GM18511 (cell line): ENCODE results near the gene ARHGAP32.

ENCODE experiments used
- ATAC-seq: cut with Tn5 transposase; IDR thresholded peaks from one replicate; pipeline ENCODE4 v1.9.1; 2021; ENCODE audit warnings: mild to moderate bottlenecking, moderate library complexity; ENCODE audit not compliant: unreplicated experiment

The ARHGAP32 gene

DNA sequence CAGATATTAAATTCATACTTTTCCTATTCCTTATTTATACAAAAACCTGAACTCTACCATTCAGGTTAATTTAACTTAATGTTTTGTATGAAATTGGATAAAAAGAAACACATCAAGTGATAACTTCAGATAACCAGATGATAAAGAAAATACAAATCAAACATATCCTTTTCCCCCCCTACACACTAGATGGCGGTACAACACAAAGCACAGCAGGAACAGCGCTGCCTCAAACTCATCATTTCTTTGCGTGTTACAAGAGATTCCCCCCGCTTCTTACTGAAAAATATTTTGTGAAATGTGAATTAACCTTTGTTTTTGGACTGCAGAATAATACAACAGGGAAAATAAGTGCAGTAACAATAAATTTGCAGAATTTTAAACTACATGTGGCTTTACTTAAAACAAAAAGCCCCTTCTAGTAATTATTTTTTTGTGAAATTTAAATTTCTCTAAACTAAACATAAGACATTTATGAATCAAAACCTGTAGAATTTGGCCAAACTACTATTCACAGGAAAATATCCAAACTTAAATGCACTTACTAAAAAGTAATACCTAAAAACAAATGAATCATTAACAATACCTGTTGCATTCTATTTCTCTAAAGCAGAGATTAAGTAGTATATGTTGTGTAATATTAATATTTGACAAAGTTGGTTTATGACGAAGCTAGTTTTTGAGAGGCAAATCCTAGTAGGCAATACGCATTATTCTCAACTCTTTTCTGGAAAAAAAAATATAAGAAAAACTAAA, 74.4 kb downstream of the ARHGAP32 start:
- peak; percentile 84 for ATAC-seq

DNA sequence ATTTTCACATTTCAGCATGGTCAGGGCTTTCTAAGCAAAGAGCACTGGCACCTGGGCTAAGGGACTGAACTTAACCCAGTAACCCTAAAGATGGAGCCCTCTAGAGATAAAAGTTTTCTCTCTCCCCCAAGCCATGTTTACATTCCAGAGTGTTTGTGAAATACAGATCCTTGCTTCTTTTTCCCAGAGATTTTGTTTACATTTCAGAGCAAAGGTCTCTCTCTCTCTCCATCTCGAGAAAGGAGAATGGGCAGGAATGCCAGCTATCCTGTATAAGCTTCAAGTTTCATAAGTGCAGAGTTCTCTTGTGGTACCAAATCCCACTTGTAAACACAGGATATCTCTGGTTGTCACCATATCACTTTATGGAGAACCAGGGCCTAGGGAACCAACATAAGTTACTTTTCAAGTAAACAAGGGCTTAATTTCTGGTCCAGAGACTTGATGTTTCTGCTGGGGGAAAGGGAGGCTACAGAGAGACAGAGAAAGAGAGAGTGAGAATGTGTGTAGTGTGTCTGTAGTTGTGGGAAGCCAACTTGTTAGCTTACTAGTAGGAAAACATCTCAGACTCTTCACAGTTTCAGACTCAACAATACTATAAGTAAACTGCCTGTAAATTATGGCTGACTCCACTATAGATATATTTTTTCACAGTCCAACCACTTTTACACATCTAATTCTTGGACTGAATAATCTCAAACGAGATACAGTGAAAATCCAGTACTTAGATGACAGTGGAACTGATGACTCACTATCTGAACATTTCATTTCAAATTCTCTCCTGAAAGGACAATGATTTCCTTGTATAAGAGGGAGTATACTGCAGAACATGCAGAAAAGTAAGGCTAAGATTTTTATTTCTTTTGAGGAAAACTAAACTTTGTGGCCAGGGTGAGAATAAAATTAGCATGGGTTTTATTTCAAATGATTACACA, 76.2 kb downstream of the ARHGAP32 start:
- no peak for ATAC-seq

DNA sequence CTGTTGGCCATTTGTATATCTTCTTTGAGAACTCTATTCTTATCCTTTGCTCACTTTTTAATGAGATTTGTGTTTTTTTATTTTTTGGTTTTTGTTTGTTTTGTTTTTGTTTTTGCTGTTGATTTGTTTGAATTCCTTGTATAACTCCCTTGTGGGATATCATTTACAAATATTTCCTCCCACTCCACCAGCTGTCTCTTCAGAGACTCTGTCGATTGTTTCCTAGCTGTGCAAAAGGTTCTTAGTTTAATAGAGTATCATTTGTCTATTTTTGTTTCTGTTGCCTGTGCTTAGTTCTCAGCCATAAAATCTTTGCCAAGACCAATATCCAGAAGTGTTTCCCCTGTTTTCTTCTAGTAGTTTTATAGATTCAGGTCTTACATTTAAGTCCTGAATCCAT, 82.4 kb downstream of the ARHGAP32 start:
- no peak for ATAC-seq

DNA sequence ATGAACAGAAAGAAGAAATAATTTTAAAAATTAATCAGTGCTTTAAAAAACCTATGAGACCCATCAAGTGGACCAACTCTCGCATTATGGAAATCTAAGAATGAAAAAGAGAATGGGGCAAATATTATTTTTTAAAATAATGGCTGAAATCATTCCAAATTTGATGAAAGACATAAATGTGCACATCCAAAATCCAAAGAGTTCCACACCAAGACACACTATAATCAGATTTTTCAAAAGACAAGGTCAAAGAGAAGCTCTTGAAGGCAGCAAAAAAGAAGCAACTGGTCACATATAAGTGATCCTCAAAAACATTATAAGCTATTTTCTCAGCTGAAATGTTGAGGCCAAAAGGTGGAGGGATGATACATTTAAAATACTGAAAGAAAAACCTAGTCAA, 85.3 kb downstream of the ARHGAP32 start:
- no peak for ATAC-seq

DNA sequence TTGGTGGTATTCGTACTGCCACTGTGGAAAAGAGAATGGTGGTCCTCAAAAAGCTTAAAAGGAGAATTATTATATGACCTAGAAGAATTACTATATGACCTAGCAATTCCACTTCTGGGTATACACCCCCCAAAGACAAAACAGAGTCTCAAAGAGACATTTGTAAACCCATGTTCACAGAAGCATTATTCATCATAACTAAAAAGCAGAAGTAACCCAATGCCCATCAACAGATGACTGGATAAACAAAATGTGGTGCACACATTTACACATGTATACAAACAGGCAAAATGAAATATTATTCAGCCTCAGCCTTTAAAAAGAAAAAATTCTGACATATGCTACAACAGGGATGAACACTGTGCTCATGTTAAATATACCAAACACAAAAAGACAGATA, 89.4 kb downstream of the ARHGAP32 start:
- no peak for ATAC-seq

DNA sequence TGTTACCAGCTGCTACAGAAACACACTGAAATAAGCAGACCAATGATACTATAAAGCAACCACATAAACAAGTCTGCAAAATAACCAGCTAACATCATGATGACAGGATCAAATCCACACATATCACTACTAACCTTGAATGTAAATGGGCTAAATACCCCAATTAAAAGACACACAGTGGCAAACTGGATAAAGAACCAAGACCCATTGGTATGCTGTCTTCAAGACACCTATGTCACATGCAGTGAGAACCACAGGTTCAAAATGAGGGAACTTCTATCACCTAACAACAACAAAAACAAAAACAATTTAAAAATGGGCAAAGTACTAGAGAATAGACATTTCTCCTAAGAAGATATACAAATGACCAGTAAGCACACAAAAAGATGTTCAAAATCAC, 89.9 kb downstream of the ARHGAP32 start:
- ATAC-seq, result no peak

DNA sequence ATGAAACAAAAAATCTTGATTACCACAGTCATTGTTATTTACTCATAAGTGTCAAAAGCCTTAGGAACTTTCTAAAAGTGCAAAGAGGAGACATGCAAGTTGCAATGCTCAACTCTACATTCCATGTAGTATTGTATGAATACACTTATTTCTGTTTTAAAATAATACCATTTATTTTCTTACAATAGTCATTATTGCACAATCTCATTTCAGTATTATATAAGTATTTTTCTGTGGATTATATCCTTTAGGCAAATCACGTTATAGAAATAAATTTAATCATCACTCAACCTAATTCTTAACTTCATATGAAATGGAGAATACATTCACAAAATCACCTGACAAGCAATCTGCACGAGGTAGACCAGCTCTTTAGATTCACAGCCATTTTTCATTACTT, 98.8 kb downstream of the ARHGAP32 start:
- ATAC-seq, result no peak

DNA sequence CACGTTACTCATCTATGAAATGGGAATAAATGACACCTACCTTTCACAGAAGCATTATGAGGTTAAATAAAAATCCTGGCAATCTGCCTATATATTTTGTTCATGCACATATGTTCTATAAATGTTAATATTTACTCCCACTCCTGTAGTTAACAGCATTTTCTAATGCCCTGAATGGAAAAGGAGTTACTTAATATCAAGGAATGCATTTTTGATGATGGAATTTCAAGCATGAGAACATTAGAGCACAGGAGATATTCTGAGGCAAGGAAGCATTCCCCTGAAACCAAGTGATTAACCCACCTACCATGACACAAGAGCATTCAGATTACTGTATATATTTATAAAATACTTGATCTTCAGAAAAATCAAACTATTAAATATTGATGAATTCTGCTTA, 102.1 kb downstream of the ARHGAP32 start:
- ATAC-seq, result no peak

DNA sequence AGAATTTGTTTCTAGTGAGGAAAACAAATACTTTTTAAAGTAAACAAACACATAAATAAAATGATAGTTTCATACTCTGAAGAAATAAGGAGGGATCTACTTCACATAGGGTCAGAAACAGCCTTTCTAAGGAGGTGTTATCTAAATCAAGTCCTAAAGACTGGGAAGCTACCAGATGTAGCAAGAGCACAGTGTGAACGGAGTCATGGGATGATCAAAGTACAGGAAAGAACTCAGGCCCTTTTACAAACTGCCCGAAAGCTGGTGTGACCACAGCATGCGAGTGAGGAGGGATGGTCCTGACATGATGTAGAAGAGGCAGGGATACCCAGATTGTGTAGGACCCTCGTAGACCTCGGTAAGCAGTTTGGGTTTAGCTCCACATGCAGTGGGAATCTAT, 102.8 kb downstream of the ARHGAP32 start:
- no peak for ATAC-seq

DNA sequence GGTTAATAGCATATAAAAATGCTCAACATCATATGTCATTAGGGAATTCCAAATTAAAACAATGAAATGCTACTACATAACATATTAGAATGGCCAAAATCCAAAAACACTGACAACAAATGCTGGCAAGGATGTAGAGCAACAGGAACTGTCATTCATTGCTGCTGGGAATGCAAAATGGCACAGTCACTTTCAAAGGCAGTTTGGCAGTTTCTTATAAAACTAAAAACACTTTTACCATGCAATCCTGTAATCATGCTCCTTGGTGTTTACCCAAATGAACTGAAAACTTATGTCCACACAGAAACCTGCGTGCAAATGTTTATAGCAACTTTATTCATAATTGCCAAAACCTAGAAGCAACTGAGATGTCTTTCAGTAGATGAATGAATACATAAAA, 105.1 kb downstream of the ARHGAP32 start:
- no peak for ATAC-seq

DNA sequence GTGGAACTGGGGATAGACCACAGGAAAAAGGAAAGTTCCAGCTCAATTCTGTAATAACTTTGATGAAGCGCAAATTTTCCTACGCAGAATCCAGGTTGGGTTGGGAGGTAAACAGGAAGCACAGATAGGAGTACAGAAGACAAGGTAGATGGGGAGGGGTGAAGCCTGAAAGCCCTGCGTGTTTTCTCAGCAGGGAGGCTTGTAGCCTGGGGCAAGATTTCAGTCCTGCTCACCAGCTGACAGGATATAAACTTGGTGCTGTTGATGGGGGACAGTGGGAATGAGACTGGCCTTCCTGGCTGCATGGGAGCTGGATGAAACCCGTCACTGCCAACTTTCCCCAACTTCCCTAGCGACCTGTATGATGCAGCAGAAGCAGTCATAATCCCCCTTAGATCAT, 114.9 kb downstream of the ARHGAP32 start:
- ATAC-seq, result no peak

DNA sequence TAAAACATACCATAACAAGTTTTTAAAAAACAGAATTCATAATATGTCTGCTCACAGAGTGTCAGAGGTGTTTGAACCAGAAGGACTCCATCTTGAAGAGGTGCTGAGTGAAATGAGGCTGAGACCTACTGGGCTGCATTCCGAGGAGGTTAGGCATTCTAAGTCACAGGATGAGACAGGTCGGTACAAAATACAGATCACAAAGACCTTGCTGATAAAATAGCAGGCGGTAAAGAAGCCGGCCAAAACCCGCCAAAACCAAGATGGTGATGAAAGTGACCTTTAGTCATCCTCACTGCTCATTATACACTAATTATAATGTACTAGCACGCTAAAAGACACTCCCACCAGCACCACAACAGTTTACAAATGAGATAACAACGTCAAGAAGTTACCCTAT, 116.4 kb downstream of the ARHGAP32 start:
- ATAC-seq, result no peak

DNA sequence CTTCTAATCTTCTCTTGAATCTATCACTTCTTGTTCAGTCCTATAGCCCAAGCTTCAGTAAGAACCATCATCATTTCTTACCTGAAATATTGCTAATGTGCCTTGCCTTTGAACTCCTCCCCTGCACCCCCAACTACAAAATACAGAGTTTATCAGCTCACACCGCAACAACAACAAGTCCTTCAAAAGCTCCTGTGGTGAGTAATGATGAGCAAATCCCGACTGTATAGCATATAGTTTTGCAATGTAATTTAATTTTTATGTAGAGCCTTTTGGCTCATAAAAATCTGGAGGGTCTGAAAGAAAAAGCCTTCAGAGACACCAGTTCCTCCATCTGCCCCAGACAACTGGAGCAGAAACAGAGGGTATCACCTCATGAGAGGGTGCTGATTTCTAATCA, 124.7 kb downstream of the ARHGAP32 start:
- ATAC-seq, result no peak

DNA sequence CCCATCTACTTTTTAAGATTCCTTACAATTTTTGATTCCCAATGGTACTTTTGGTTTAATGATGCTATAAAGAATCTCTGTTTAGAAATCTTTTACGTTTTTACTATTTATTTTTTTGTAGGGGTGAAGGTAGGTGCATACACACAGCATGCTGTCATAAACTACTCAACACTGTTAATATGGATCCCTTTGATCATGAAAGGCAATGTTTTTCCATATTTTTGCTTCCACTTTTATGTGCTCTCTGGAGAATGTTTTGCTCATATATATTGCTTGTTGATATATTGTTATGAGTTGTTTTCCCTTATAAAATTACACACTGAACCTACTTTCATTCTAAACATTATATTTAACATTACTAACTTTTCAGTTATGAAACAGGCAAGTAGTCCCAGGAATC, 125.9 kb downstream of the ARHGAP32 start:
- ATAC-seq, result no peak

DNA sequence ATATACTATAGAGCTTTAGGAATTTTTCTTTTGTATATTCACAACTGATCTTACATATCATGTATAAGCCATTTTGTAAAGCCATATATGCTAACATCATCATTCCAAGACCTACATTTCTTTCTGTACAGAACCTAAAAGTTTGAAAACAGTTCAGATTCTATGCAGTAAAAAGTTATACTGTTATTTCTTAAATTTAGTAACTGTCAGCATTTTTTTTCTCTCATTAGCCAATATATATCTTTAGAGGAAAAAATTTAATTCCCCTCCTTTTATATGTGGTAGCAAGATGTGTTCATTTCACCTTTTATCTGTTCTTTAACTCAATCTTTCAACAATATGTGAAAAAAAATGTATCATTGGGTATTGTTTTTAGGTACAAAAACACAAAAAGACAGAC, 129.0 kb downstream of the ARHGAP32 start:
- ATAC-seq, result no peak

DNA sequence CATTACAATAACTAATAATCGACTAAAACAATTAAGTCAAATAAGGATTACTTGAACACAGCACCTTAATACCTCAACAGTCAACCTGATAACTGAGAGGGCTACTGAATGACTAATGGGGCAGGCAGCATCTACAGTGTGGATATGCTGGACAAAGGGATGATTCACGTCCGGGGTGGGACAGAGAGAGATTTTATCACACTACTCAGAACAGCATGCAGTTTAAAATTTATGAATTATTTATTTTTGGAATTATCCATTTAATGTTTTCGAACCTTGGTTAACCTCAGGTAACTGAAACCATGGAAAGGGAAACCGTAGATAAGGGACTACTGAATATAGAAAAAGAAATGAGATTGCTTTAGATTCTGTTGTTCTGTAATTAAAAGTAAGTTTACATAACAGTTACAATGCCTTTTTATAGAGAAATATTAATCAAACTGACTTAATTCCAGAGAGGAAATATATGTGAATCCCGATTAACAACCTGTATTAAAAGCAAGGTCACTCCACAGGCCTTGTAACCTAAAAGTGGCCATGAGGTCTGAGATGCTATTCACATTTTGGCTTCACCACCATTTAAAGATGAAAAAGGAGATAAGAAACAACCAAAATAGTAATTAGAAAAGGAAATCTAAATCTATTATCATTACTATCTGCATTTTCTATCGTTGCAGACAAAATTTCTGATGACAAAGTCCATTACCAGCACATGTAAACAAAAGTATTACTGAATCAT, 130.5 kb downstream of the ARHGAP32 start:
- ATAC-seq, result no peak

DNA sequence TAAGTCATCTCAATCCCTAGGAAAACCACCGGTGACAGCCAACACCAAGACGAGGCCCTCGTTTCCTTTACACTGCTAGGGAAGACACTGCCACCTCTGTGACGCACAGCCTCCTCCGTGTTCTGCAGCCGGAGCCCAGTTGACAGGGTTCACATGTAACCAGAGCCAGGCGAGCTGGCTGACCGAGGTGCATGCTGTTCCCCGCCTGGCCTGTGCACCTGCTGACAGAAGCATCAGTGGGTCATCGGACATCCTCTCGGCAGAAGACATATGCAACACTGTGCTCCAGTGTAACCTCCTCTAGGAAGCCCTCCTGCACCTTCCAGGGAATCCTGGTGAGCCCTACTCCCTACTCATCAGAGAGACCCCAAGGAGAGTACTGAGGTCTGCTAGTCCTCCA, 135.2 kb downstream of the ARHGAP32 start:
- ATAC-seq, result no peak

DNA sequence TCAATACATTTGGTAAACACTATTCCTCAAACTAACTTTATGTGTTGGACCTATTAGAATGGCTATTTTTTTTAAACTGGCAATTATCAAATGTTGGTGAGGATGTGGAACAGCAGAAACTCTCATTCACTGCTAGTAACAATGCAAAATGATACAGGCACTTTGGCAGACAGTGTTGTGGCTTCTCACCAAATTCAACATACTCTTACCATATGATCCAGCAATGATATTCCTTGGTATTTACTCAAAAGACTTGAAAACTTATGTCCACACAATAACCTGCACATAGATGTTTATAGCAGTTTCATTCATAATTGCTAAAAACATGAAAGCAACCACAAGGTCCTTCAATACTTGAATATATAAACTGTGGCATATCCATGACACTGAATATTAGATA, 136.9 kb downstream of the ARHGAP32 start:
- no peak for ATAC-seq

DNA sequence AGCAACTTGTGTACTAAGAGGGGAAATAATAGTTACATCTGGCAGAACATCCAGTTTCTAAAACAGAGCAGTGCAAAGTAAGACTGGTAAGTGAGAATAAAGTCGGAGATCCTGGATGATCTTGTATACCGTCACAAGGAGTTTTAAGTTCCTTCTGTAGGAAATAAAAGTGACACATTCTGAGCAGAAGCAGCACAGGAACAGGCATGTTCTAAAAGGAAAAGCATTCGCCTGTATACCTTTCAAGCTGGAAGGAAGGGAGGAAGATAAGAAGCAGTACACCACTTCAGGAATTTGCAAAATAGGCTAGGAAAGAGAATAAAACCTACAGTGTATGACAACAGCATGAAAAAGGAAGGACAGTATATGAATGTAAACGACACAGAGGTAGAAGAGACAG, 143.2 kb downstream of the ARHGAP32 start:
- no peak for ATAC-seq

DNA sequence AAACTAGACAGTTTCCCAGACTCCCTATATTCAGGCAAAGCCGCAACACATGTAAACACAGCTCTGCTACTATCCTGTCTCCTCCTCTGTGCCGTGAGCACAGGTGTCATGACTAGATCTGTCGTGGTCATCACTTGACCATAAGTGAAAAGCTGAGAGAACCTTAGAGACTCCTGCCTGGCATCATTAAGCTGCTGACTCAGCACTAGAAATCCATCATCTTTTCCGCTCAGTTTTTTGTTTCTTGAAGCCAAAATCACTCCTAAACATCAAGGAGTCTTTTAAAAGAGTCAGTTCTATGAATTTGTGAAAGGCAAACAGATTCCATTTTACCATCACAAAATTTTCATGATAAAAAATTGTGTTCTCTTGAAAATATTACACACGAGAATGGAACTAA, 147.0 kb downstream of the ARHGAP32 start:
- no peak for ATAC-seq

DNA sequence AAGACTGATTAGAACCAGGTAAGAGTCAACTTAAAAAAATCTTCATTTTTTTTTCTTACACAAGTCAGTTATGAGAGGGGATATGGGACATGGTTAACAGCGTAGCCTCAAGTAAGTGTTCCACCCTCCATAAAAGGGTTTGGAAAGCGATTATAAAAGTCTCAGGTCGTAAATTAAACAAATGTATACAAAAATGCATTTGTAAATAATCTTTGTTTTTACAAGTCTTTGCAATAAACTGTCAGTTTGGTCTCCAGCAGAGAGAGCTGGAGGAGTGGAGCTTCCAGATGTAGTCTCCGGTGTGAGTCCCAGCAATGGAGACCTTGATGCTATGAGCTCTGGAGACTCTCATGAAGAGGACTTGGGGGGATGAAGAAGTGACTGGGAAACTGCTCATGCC, 149.6 kb downstream of the ARHGAP32 start:
- no peak for ATAC-seq

DNA sequence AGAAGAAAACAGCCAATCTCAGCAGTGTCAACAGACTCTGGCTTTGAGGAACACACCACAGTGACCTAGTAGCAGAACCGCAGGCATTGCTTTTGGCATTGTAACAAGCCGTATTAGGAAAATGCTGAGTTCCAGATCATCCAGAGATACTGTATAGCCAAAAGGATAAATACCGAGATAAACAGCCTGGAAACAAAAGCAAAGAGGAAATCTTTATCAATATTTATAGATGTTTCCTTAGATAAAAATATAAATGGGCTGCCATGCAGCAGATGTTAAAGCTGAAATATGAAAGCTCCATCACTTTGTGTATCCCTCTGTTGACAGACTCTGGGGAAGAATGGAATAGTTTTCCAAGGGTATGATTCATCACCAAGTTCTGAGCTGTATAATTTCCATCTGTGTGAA, 150.5 kb downstream of the ARHGAP32 start:
- ATAC-seq, result no peak
